HG03025 (cell line): Measurements from ENCODE around the gene GDF7.

Experiments
- ATAC-seq: cut with Tn5 transposase; IDR thresholded peaks from one replicate; pipeline ENCODE4 v1.9.1; 2021; ENCODE audit warnings: mild to moderate bottlenecking, moderate library complexity; ENCODE audit not compliant: unreplicated experiment, low FRiP score

The GDF7 gene

DNA sequence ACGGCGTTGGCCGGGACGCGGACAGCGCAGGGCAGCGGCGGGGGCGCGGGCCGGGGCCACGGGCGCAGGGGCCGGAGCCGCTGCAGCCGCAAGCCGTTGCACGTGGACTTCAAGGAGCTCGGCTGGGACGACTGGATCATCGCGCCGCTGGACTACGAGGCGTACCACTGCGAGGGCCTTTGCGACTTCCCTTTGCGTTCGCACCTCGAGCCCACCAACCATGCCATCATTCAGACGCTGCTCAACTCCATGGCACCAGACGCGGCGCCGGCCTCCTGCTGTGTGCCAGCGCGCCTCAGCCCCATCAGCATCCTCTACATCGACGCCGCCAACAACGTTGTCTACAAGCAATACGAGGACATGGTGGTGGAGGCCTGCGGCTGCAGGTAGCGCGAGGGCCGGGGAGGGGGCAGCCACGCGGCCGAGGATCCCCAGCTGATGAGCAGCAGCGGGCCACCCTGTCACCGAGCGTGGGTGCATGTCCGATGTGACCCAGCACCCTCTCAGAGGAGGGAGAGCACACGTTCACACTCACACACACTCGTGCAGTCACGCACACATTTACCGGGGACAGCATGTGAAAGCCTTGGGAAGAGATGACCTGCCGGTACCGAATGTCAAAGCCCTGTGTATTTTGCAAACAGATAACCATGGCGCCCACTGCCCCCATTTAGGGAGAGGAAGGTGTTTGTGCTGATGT, 4.2 kb downstream of the GDF7 start:
- ATAC-seq: no peak

DNA sequence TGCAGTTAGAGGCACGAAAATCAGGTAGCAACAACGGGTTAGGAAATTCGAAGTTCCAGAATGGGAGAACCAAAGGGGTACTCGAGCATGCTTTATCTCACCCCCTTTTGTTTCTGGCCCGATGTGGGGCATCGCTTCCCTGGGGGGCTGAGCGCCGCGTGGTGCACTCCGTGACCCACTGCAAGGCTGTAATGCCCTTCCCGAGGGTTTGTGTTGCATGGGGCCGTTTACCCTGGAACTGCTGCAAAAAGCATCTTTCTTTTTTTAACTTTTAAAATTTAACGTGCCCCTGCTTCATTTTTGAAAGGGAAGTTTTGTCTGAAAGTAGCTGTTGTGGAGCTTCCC, 4.8 kb downstream of the GDF7 start:
- ATAC-seq: no peak

- no peak for ATAC-seq
Measured at GRCh38 chr2:20672201-20672951, 5.4 kb downstream of the GDF7 start.

- no peak for ATAC-seq
Measured at GRCh38 chr2:20673686-20674308, 6.9 kb downstream of the GDF7 start.

- ATAC-seq: no peak
Measured at GRCh38 chr2:20674309-20674965, 7.5 kb downstream of the GDF7 start.

- no peak for ATAC-seq
Measured at GRCh38 chr2:20674974-20675679, 8.2 kb downstream of the GDF7 start.

- peak; percentile 64 for ATAC-seq
Measured at GRCh38 chr2:20675701-20676352, 8.9 kb downstream of the GDF7 start.

GRCh38 chr2:20676353-20677215, 9.6 kb downstream of the GDF7 start:
- ATAC-seq: peak; percentile 65

DNA sequence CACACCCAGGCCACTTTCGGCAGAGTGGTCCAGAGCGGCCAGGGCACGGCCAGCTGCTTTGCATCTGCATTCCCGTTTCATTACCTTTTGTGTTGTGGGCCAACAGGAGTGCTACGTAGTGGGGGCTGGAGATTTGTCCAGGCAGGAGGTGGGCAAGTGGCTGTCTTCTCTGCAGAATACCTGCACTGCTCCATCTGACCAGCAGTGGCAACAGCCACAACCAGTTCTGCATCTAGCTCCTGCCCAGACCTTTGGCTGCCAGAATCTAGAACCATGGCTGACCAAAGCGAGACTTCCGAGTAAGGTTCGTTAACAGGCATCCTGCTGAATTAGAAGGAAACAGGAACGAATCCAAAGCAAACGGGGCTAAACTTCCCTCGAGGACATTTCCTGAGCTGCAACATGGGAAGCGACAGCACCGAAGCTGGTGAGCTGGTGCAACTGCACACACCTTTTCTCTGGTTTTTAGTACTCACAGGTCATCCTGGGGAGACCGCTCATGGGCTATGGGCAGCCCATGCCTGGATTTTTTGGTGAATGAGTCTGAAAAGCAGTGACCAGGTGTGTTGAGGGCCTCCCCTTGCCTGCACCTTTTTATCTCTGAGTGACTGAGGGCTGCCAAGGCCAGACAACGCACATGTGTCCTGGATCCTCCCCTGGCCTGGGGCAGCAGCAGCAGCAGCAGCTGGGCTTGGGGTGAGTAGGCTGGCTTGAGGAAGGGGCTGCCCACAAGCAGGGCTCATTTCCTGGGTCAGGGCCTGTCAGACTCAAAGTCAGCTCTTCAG, 10.5 kb downstream of the GDF7 start:
- ATAC-seq: peak; percentile 31

DNA sequence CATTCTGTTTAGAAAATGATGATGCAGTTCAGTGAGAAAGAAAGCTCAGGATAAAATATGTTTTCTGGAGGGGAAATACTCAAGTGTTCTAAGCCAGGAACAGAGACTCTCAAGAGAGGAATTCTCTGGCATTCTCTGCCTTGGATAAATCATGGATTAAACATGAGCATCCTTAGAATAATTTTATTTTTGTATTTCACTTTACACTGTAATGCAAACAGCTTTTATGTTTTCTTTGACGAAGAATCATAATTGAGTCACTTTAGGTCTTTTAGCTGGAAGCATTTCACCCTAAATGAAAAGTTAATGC, 11.1 kb downstream of the GDF7 start:
- no peak for ATAC-seq

GRCh38 chr2:20678780-20679179, 11.8 kb downstream of the GDF7 start:
- no peak for ATAC-seq

GRCh38 chr2:20680744-20681375, 13.9 kb downstream of the GDF7 start:
- no peak for ATAC-seq

DNA sequence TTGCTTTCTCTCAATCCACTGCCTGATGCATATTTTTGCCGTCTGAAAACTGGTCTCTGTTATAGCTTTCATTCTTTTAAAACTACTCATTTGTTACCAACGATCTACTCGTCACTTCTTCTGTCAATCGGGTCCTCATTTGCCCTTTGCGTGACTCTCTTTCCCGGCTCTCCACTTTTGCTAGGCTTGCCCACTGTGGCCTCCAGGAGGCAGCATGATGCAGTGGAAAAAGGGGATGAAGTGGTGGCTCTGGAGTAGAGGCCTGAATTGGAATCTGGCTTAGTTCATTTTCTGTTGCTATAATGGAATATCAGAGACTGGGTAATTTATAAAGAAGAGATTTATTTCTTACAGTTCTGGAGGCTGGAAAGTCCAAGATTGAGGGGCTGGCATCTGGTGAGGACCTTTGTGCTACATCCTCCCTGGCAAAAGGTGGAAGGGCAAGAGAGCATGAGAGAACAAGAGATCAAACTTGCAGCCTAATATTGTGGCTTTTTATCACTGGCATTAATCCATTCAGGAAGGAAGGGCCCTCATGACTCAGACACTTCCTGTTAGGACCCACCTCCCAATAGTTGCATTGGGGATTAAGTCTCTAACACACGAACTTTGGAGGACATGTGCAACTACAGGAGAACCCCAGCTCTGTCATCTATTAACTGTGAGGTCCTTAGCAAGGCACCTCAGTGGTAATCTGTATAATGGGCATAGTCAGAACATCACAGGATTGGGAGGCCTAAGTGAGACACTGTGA, 15.4 kb downstream of the GDF7 start:
- ATAC-seq: no peak

- ATAC-seq: no peak
Measured at GRCh38 chr2:20684581-20685063, 17.7 kb downstream of the GDF7 start.

DNA sequence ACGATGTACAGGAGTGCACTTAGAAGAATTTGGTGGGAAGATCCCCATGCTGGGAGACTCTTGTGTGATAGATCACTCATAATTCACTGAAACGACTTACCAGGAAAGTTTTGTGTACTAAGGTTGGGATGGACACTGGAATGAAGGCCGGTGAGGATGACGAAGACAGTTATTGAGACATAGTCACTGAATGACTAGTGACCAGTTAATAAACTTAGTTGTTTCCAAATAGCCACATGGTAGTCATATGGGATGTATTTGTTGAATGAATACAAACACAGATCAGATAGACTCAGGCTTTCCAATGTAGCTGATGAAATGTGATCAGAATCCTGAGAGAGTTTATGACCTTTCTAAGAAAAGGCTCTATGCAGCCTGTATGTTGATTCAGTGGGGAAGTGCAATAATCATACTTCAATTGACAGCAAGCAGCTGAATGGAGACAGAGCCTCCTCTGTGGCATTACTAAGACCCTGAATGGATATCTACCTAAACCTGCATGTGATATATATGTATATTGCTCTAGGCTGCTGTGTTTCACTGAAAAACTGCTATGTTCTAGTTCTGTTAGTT, 20.4 kb downstream of the GDF7 start:
- no peak for ATAC-seq

- no peak for ATAC-seq
Measured at GRCh38 chr2:20689428-20690264, 22.7 kb downstream of the GDF7 start.
